ENCODE results near the gene LLGL2.

LLGL2 gene

DNA sequence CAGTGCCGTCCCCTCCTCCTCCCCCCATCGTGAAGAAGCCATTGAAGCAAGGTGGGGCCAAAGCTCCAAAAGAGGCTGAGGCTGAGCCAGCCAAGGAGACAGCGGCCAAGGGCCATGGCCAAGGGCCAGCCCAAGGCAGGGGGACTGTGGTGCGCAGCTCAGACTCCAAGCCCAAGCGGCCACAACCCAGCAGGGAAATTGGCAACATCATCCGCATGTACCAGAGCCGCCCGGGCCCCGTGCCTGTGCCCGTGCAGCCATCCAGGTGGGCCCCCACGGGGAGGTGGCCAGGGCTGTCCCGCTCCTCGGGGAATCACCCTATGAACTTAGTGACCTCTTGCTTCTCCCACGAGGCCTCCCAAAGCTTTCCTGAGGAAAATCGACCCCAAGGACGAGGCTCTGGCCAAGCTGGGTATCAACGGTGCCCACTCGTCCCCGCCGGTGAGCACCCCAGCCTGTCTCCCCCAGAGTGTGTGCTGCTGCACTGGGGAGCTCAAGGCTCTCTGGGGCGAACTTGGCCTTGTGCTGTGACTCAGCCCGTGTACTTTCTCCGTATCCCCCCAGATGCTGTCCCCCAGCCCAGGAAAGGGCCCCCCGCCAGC lies 91.1 kb downstream of the LLGL2 start:
- DNase-seq (ENCODE audit: low read depth) = no peak

GRCh38 chr17:75617218-75617617 lies 91.7 kb downstream of the LLGL2 start:
- DNase-seq (ENCODE audit: low read depth) = no peak

GRCh38 chr17:75617675-75618074 lies 92.2 kb downstream of the LLGL2 start:
- no peak for DNase-seq (ENCODE audit: low read depth)

- no peak for DNase-seq (ENCODE audit: low read depth)
These were observed 94.3 kb downstream of the LLGL2 start for GRCh38 chr17:75619506-75620431.

DNA sequence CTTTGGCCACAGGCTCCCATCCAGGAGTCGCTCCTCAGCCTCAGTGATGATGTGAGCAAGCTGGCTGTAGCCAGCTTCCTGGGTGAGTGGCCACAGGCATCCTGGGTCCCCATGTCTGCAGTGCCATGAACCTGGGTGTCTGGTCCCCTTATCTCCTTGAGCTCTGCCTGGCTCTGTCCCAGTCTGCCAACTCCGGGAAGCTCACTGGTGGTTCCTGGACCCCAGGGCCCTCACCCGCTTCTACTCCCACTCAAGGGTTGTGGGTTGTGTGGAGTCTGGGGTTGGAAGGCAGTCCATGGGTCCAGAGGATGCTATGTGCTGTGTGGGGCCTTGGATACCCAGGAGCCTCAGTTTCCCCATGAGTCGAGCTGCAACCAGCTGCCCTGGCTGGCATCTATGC lies 96.0 kb downstream of the LLGL2 start:
- no peak for DNase-seq (ENCODE audit: low read depth)

DNA sequence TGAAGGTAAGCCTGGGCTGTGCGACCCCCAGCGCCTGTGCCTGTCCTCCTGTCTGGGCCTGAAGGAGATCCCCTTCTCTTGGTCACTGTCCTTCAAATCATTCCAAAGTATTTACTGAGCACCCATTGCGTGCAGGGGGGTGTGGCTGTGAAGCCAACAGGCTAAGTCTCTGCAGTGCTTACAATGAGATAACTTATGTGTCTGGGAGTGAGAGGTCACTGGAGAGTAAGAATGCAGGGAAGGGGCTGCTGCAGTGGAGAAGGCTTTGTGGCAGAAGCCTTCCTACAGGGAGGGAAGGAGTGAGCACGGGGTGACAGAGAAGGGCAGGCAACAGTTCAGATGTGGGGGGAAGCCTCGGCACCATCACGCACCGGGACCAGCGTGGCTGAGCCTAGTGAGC lies 96.6 kb downstream of the LLGL2 start:
- DNase-seq (ENCODE audit: low read depth) = no peak

- DNase-seq (ENCODE audit: low read depth) = no peak
These were observed 97.3 kb downstream of the LLGL2 start for GRCh38 chr17:75622771-75623273.

- DNase-seq (ENCODE audit: low read depth) = no peak
These were observed 97.9 kb downstream of the LLGL2 start for GRCh38 chr17:75623386-75623785.

DNA sequence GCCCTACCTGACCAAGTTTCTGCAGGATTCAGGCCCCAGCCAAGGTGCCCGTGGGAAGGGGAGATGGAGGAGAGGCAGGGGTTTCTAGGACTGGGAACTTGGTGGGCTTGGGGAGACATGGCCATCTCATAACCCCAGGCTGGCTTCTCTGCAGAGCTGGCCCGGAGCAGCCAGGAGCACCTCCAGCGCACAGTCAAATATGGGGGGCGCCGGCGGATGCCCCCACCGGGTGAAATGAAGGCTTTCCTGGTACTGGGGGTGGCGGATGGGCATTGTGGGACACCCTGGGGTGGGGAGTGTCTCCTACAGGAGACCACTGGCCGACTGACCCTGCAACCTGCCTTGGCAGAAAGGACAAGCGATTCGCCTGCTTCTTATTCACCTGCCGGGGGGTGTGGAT lies 98.5 kb downstream of the LLGL2 start:
- no peak for DNase-seq (ENCODE audit: low read depth)
